SU-DHL-6 (cell line): ENCODE data around the gene GALNT6.

ENCODE experiments used
- EZH2phosphoT487 ChIP-seq: fragments of 200-600 bp; sonication (generic), shearing (Covaris generic); conservative IDR thresholded peaks from 2 replicates; pipeline ENCODE4 v1.6.1; 2018; ENCODE audit warnings: mild to moderate bottlenecking, antibody characterized with exemption, low read length, moderate library complexity, mixed read lengths
- TF ChIP-seq, protein P1 (sequence below): fragments of 200-600 bp; sonication (generic); IDR thresholded peaks from one replicate; pipeline ENCODE4 v1.5.1; 2017; ENCODE audit warnings: antibody characterized with exemption, mild to moderate bottlenecking, low read length, moderate library complexity; ENCODE audit not compliant: insufficient read depth, poor library complexity, severe bottlenecking

DNA sequence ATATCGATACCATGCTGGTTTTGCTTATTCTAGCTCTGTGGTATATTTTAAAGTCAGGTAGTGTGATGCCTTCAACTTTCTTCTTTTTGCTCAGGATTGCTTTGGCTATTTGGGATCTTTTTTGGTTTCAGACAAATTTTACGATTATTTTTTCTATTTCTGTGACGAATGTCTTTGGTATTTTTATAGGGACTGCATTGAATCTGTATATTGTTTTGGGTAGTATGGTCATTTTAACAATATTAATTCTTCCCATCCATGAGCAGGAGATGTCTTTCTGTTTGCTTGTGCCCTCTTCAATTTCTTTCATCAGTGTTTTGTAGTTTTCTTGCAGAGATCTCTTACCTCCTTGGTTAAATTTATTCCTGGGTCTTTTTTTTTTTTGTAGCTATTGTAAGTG, 22.6 kb upstream of the GALNT6 start:
- TF ChIP-seq, protein P1, sequence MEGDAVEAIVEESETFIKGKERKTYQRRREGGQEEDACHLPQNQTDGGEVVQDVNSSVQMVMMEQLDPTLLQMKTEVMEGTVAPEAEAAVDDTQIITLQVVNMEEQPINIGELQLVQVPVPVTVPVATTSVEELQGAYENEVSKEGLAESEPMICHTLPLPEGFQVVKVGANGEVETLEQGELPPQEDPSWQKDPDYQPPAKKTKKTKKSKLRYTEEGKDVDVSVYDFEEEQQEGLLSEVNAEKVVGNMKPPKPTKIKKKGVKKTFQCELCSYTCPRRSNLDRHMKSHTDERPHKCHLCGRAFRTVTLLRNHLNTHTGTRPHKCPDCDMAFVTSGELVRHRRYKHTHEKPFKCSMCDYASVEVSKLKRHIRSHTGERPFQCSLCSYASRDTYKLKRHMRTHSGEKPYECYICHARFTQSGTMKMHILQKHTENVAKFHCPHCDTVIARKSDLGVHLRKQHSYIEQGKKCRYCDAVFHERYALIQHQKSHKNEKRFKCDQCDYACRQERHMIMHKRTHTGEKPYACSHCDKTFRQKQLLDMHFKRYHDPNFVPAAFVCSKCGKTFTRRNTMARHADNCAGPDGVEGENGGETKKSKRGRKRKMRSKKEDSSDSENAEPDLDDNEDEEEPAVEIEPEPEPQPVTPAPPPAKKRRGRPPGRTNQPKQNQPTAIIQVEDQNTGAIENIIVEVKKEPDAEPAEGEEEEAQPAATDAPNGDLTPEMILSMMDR: no peak
- no peak for TF ChIP-seq EZH2phosphoT487
